Choroid plexus epithelial cell (primary cell): ENCODE measurements around the gene KLF15.

Experiments
- DNase-seq: peaks from one replicate; pipeline ENCODE4 v3.0.0-alpha.2; 2010; ENCODE audit warnings: low read depth
- H3K4me3 ChIP-seq: 2 replicates; pipeline ENCODE4 v1.5.1; 2011; ENCODE audit warnings: low read depth, mild to moderate bottlenecking, control low read depth, low read length, moderate library complexity
- TF ChIP-seq, protein P1 (sequence below): conservative IDR thresholded peaks from 2 replicates; pipeline ENCODE4 v1.5.1; 2011; ENCODE audit warnings: low read depth, mild to moderate bottlenecking, control low read depth, inconsistent platforms, low read length, moderate library complexity

KLF15 gene

DNA sequence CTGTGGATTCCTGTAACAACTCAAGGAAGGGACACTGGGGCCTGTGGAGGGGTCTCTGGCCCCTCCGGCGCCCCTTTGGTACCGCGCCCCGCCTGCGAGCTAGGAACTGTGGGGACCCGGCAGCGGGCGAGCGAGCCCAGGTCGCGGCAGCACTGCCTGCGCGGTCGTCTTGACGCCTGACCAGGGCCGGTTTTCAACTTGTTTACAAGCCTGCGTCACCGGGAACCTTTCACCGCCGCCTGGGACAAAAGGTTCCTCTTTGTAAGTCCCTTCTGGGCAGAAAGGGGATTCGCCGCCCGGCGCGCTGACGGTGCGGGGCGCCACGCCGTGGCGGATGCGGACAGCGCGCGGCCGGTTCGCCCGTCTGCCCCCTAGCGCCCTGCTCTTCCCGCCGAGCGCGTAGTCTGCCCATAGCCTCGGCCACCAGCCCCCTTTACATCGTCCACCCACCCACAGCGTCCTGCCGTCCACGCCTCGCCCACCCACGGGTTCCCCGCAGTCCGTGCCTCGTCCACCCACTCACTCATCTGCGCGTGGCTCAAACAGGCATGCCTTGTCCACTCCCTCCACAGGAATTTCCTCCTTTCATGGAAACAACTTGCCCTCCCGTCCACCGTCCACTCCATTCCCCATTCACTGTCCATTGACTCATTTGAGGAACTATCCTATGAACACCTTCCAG lies 32.0 kb upstream of the KLF15 start:
- TF ChIP-seq, protein P1, sequence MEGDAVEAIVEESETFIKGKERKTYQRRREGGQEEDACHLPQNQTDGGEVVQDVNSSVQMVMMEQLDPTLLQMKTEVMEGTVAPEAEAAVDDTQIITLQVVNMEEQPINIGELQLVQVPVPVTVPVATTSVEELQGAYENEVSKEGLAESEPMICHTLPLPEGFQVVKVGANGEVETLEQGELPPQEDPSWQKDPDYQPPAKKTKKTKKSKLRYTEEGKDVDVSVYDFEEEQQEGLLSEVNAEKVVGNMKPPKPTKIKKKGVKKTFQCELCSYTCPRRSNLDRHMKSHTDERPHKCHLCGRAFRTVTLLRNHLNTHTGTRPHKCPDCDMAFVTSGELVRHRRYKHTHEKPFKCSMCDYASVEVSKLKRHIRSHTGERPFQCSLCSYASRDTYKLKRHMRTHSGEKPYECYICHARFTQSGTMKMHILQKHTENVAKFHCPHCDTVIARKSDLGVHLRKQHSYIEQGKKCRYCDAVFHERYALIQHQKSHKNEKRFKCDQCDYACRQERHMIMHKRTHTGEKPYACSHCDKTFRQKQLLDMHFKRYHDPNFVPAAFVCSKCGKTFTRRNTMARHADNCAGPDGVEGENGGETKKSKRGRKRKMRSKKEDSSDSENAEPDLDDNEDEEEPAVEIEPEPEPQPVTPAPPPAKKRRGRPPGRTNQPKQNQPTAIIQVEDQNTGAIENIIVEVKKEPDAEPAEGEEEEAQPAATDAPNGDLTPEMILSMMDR, result peak; percentile 70
- peak; percentile 86 for DNase-seq
- H3K4me3 ChIP-seq, result peak overlapping the region; percentile 57

DNA sequence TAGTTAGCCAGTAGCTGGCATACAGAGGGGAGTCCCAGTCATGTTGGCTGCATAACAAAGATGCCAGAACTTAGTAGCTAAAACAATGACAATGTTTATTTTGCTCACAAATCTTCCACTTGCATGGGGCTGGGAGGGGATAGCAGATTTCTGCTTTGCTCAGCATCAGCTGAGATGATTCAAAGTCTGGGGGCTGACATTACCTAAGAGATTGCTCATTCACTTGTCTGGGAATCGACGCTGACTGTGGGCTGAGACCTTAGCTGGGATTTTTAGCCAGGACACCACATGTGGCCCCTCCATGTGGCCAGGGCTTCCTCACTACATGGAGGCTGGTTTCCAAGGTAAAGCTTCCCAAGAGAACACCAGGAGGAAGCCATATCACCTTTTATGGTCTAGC lies 24.8 kb upstream of the KLF15 start:
- TF ChIP-seq, protein P1, result no peak
- DNase-seq, result peak; percentile 11
- no peak overlapping the region for H3K4me3 ChIP-seq

DNA sequence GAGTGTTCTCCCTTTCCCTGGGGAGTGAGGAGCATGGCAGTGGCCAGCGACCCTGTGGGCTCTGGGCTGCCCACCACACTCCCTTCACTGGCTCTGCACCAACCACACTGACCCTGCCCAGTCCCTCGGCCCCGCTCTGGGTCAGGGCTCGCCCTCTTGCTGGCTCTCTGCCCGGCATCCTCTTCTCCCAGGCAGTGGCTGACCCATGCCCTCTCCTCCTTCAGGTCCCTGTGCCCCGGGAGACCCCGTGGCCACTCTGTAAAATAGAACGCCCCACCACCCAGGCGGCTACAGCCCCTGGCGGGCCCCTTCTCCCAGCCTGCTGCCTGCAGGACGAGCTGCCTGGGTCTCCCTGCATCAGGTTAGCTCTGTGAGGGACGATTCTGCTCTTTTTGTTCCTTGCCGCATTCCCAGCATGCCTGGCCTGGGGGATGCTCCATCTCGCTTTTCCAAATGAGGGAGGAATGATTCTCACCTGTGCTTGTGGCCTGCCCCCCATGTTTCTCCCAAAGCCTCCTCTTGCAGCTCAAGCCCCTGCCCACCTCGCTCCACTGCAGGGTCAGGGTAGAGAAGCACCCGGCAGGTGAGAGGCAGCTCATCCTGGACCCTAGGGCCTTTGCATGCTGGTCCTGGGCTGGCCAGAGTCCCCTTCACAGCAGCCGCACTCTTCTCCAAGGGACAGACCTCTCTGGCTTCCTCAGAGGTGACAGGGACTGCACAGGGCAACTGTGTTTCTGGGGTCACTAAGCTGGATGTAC lies 23.0 kb upstream of the KLF15 start:
- no peak for DNase-seq
- TF ChIP-seq, protein P1, result no peak
- H3K4me3 ChIP-seq, result no peak overlapping the region

DNA sequence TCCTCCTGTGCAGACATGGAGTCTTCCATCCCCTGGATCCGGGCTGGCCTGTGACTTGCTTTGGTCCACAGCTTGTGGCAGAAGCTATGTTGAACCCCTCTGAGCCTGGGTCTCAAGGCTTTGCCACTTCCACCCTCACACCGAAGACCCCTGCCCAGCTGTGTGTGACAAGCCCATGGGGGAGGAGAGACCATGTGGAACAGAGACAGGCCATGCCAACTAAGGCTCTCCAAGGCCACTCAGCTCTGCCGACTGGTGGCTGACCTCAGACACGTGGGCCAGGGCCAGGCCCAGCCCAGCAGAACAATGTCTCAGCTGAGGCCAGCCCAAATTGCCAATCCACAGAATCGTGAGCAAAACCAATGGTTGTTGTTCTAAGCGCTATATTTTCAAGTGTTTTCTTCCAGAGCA lies 21.1 kb upstream of the KLF15 start:
- no peak for DNase-seq
- H3K4me3 ChIP-seq, result no peak overlapping the region
- TF ChIP-seq, protein P1, result no peak

DNA sequence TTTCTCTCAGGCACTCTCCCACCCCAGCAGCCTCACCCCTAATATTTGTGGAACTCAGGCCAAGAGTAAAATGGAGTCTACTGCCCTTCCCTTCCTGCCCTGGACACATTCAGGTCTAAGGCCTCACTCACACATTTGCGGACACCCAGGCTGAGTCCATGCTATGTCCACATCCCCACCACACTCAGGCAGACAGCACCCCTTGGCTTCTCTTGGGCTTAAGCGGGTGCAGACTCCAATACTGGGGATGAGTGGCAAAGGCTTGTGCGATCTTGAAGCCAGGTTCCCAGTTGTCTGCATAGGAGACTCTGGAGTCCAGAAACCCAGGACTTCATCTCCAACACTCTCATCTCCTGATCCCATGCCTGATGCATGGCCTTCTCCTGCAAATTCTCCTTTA lies 20.0 kb upstream of the KLF15 start:
- TF ChIP-seq, protein P1, result no peak
- H3K4me3 ChIP-seq, result no peak overlapping the region
- no peak for DNase-seq

DNA sequence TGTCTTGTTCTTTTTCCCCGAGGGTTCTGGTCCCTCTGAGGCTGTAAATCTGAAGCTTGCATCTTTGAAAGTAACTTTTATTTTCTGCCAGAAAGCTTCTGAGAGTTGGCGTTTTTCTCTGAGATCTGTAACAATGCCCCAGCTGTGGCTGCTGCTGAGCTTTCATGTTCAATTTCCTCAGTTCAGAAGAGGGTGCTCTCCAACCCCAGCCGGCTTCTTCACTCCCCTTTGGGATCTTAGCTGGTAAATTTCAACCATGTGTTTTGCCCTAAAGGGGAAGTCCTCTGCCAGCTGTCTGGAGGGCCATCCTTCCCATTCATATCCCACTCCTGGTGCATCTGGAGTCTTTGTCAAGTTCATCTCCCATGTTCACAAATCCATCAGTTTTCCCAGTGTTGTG lies 19.2 kb upstream of the KLF15 start:
- H3K4me3 ChIP-seq, result no peak overlapping the region
- no peak for DNase-seq
- TF ChIP-seq, protein P1, result no peak
